RWPE1 (cell line): Measurements from ENCODE around the gene ZKSCAN8.

Experiments used
- CTCF ChIA-PET: fragments of 350-600 bp; sonication (Branson Sonifier 250); formaldehyde crosslinking; extraction: SDS; loops from one replicate; lab custom pipeline; 2021; lab: Yijun Ruan, JAX
- POLR2A ChIA-PET: fragments of 400-600 bp; formaldehyde crosslinking; extraction: SDS; loops from one replicate; lab custom pipeline; 2020; ENCODE audit warnings: antibody characterized with exemption; ENCODE audit not compliant: low non-redundant PET; lab: Yijun Ruan, JAX
- DNase-seq: peaks from one replicate; pipeline ENCODE4 v3.0.0; 2012; ENCODE audit warnings: low spot score
- H3K27ac ChIP-seq: fragments of 450-650 bp; 2 replicates; pipeline ENCODE4 v1.5.1; 2017
- CTCF ChIP-seq: fragments of 450-650 bp; conservative IDR thresholded peaks from 2 replicates; pipeline ENCODE4 v1.5.1; 2017; ENCODE audit warnings: low read depth, mild to moderate bottlenecking

The ZKSCAN8 gene

GRCh38 chr6:28124971-28125353, 16.7 kb upstream of the ZKSCAN8 start:
- ChIA-PET CTCF (interaction anchor here (0.6 kb wide), 1 partner anchor 154 kb away, joined by 5 read pairs; no protein-coding TSS in a partner anchor), POLR2A (interaction anchor here (0.5 to 1.5 kb wide), 2 partner anchors 16 to 19 kb away, joined by 3 to 5 read pairs; partner anchors contain the start of gene ZKSCAN8)
- no peak for DNase-seq
- peak overlapping the region; percentile 62 for H3K27ac ChIP-seq
- no peak for TF ChIP-seq CTCF

DNA sequence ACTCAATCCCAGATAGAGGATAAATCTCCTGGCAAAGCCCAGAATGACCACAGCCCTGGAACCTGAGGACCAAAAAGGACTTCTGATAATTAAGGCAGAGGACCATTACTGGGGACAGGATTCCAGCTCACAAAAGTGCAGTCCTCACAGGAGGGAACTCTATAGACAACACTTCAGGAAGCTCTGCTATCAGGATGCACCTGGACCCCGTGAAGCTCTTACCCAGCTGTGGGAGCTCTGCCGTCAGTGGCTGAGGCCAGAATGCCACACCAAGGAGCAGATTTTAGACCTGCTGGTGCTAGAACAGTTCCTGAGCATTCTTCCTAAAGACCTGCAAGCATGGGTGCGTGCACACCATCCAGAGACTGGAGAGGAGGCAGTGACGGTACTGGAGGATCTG, 16.3 kb upstream of the ZKSCAN8 start:
- no peak for TF ChIP-seq CTCF
- H3K27ac ChIP-seq = no peak overlapping the region
- ChIA-PET CTCF (no interaction called here), POLR2A (interaction anchor here (1.5 kb wide), 1 partner anchor 16 kb away, joined by 5 read pairs; the partner anchor contains the start of gene ZKSCAN8)
- no peak for DNase-seq

DNA sequence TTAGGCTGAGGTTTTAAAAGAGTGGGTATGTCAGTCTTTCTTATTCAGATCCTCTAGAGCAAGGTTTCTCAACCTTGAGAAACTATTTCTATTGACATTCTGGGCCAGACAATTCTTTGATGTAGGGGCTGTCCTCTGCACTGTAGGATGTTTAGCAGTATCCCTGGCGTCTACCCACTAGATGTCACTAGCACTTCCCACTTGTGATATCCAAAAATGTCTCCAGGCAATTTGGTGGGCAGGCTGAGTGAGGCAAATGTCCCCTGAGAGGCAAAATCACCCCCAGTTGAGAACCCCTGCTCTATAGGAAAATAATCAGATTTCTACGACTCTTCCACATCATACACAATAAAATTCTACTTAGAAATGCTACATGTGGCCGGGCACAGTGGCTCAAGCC, 7.7 kb upstream of the ZKSCAN8 start:
- CTCF ChIA-PET = no interaction called here
- POLR2A ChIA-PET = no interaction called here
- DNase-seq = no peak
- H3K27ac ChIP-seq = no peak overlapping the region
- peak; percentile 51 for TF ChIP-seq CTCF

- ChIA-PET CTCF (no interaction called here), POLR2A (no interaction called here)
- DNase-seq = no peak
- H3K27ac ChIP-seq = no peak overlapping the region
- TF ChIP-seq CTCF = no peak
Observed at GRCh38 chr6:28134716-28135115, 7.0 kb upstream of the ZKSCAN8 start.

- POLR2A ChIA-PET = no interaction called here
- TF ChIP-seq CTCF = no peak
- DNase-seq = no peak
- CTCF ChIA-PET = no interaction called here
- H3K27ac ChIP-seq = no peak overlapping the region
Observed at GRCh38 chr6:28135393-28135792, 6.3 kb upstream of the ZKSCAN8 start.

GRCh38 chr6:28136585-28137504, 4.8 kb upstream of the ZKSCAN8 start:
- POLR2A ChIA-PET = no interaction called here
- CTCF ChIA-PET = interaction anchor here (0.6 kb wide), 1 partner anchor 932 kb away, joined by 4 read pairs; no protein-coding TSS in a partner anchor
- TF ChIP-seq CTCF = no peak
- H3K27ac ChIP-seq = peak overlapping the region; percentile 94
- DNase-seq = peak; percentile 82
